NOMO-1 (cell line): ENCODE measurements around the gene CTBP1.

Source experiments
- DNase-seq, 2 experiments: peaks; one replicate each; lab custom pipeline; 2025; ENCODE audit not compliant: unreplicated experiment in 2 of 2; lab: John Stamatoyannopoulos, UW

CTBP1 gene

GRCh38 chr4:1164444-1164843 lies 84.5 kb downstream of the CTBP1 start:
- no peak for DNase-seq

- no peak for DNase-seq
Observed at GRCh38 chr4:1164040-1164439, 84.9 kb downstream of the CTBP1 start.
